ENCODE results near the gene AGTRAP. TPM values are rescaled to one million over a fixed set of nuclear protein-coding genes. Genes with fewer than 3 reads are reported as not detected.
A peak's percentile ranks its signal among the peaks of the same experiment; 100 is the strongest.

The AGTRAP gene
- total and polyA plus RNA-seq, 9 of the 15 experiments (the other 6 are each of a cell fraction or from before 2014, with no cell fraction given) = 26.8 to 105 (median 57.5) TPM

DNA sequence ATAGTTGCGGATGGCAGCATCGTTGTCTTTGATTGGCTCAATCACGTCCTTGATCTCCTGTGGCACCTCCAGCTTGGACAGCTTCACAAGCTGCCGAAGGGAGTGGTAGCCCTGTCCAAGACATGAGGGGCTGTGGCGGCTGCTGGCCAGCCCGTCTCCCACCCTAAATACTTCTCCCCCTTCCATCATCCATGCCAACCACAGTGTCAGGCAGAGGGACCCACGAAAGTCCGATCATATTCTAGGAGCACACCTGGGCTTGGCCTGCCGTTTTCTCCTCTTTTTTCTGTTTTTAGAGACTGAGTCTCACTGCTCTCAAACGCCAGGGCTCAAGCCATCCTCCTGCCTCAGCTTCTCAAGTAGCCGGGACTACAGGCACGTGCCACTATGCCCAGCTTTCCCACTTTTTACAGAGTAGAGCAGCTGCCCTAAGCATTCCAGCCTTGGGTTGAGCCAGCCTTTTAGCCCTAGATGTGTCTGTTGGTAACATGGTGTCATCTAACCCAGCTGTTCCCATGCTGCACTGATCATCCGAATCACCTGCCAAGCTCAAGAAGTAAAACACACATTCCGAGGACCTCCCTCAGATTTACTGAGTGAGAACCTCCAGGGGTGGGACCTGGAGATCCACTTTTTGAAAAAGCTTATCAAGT lies 59.4 kb downstream of the AGTRAP start (continued):
- no peak for TF ChIP-seq MYBL2 (IDR thresholded peaks at IDR 0.05; ENCODE audit: low read depth)
- peak; percentile 56; the same call in 1 of the 2 replicates for TF ChIP-seq MYBL2 (CRISPR knock-in tag; IDR thresholded peaks at IDR 0.05; ENCODE audit: borderline replicate concordance)
- 0 out of 2 replicates have a peak, but pooled peaks have one; percentile 52 for TF ChIP-seq FOXP1 (CRISPR knock-in tag; IDR thresholded peaks at IDR 0.05)
- TF ChIP-seq ZSCAN29 (IDR thresholded peaks at IDR 0.05) = no peak
- no peak for TF ChIP-seq MTA2 (IDR thresholded peaks at IDR 0.05; ENCODE audit: low read depth)
- 0 out of 2 replicates have a peak, but pooled peaks have one; percentile 2 for TF ChIP-seq POLR2AphosphoS2 (IDR thresholded peaks at IDR 0.05; ENCODE audit: low read length)
- no peak for TF ChIP-seq ZNF707 (CRISPR knock-in tag; conservative IDR thresholded peaks at IDR 0.05)
- 0 out of 2 replicates have a peak, but pooled peaks have one; percentile 35 for TF ChIP-seq E2F1 (CRISPR knock-in tag; IDR thresholded peaks at IDR 0.05)
